A549 (cell line): ENCODE data around the gene RCBTB2. TPM values are rescaled to one million over a fixed set of nuclear protein-coding genes. Genes with fewer than 3 reads are reported as not detected.

Source experiments
- ATAC-seq, 2 experiments: fragments of 200-7000 bp in 1 of 2; fragments of >200 bp in 1 of 2; cut with Nextera tagmentation in 1 of 2; cut with Tn5 transposase in 1 of 2; 3 replicates each; pipeline versions ENCODE4 v1.8.0 to v1.9.1; 2018 to 2020; ENCODE audit warnings: mild to moderate bottlenecking in 1 of 2, moderate library complexity in 1 of 2
- CTCF ChIA-PET: fragments of 300-600 bp; sonication (Branson Sonifier 250); formaldehyde crosslinking; extraction: SDS; loops from one replicate; lab custom pipeline; 2021; ENCODE audit warnings: antibody characterized with exemption, inconsistent platforms; lab: Yijun Ruan, JAX
- POLR2A ChIA-PET: fragments of 350-600 bp; formaldehyde crosslinking; extraction: SDS; loops from one replicate; lab custom pipeline; 2021; ENCODE audit warnings: antibody characterized with exemption, inconsistent platforms; lab: Yijun Ruan, JAX
- DNase-seq, 2 experiments: peaks; one replicate each; pipeline versions ENCODE4 v3.0.0 to v3.0.0-alpha.2; 2011 to 2016; ENCODE audit warnings: low read depth in 1 of 2, low spot score in 1 of 2
- FAIRE-seq: peaks from 2 replicates; lab custom pipeline; 2011; peaks lifted over from hg19 to GRCh38; lab: Jason Lieb, UNC
- H3K27ac ChIP-seq, 2 experiments: fragments of >200 bp; sonication (Bioruptor Twin); formaldehyde crosslinking; 3 replicates each; pipeline ENCODE4 v1.5.1; 2016 to 2017
- H3K4me1 ChIP-seq: fragments of >200 bp; sonication (Bioruptor Twin); formaldehyde crosslinking; 3 replicates; pipeline ENCODE4 v1.6.1; 2016
- H3K4me2 ChIP-seq: fragments of >200 bp; sonication (Bioruptor Twin); formaldehyde crosslinking; 3 replicates; pipeline ENCODE4 v1.6.1; 2016
- H3K4me3 ChIP-seq: fragments of >200 bp; sonication (Bioruptor Twin); formaldehyde crosslinking; 3 replicates; pipeline ENCODE4 v1.5.1; 2016
- H3K9me3 ChIP-seq: fragments of >200 bp; sonication (Bioruptor Twin); formaldehyde crosslinking; 3 replicates; pipeline ENCODE4 v1.6.1; 2016
- BHLHE40 ChIP-seq: IDR thresholded peaks from 2 replicates; pipeline ENCODE4 v1.6.1; 2012; ENCODE audit warnings: low read depth, low read length, inconsistent platforms
- CBX2 ChIP-seq: fragments of 200-600 bp; sonication (generic); IDR thresholded peaks from 2 replicates; pipeline ENCODE4 v1.6.1; 2016; ENCODE audit warnings: low read depth, mild to moderate bottlenecking, borderline replicate concordance
- CHD2 ChIP-seq: fragments of 150-350 bp; IDR thresholded peaks from 2 replicates; pipeline ENCODE4 v1.6.1; 2014; ENCODE audit warnings: low read length; ENCODE audit not compliant: partially characterized antibody
- E2F6 ChIP-seq: IDR thresholded peaks from 2 replicates; pipeline ENCODE4 v1.6.1; 2012; ENCODE audit warnings: low read depth, borderline replicate concordance
- EHMT2 ChIP-seq: fragments of 200-600 bp; sonication (generic); IDR thresholded peaks from 2 replicates; pipeline ENCODE4 v1.6.1; 2016; ENCODE audit warnings: antibody characterized with exemption, low read depth, mild to moderate bottlenecking, moderate library complexity
- EP300 ChIP-seq, 2 experiments: fragments of >200 bp; sonication (Bioruptor Twin); formaldehyde crosslinking; IDR thresholded peaks; 2 replicates in 1 of 2; 3 replicates in 1 of 2; pipeline ENCODE4 v1.6.1; 2016 to 2017
- FOSL2 ChIP-seq, 2 experiments: fragments of 450-650 bp in 1 of 2; fragments of >200 bp in 1 of 2; sonication (Bioruptor Twin) in 1 of 2; formaldehyde crosslinking; IDR thresholded peaks; 2 replicates each; pipeline versions ENCODE4 v1.5.0 to v1.6.1; 2016 to 2020; ENCODE audit warnings: mild to moderate bottlenecking in 1 of 2, moderate library complexity in 1 of 2
- FOXS1 ChIP-seq: fragments of 250-450 bp; sonication (Bioruptor Pico); IDR thresholded peaks from 2 replicates; pipeline ENCODE4 v1.5.0; 2020; ENCODE audit warnings: mild to moderate bottlenecking, moderate library complexity
- HEYL ChIP-seq: fragments of 250-450 bp; sonication (Bioruptor Pico); IDR thresholded peaks from 2 replicates; pipeline ENCODE4 v1.8.0; 2021; ENCODE audit warnings: mild to moderate bottlenecking, moderate library complexity
- HMGXB4 ChIP-seq: fragments of 250-450 bp; sonication (Bioruptor Pico); IDR thresholded peaks from 2 replicates; pipeline ENCODE4 v1.5.0; 2021; ENCODE audit warnings: mild to moderate bottlenecking, moderate library complexity, borderline replicate concordance
- JUNB ChIP-seq: fragments of >200 bp; sonication (Bioruptor Twin); formaldehyde crosslinking; IDR thresholded peaks from 2 replicates; pipeline ENCODE4 v1.6.1; 2016
- KDM1A ChIP-seq: fragments of 200-600 bp; sonication (generic); IDR thresholded peaks from 2 replicates; pipeline ENCODE4 v1.6.1; 2016; ENCODE audit warnings: low read depth, mild to moderate bottlenecking
- MYC ChIP-seq: IDR thresholded peaks from 2 replicates; pipeline ENCODE4 v1.6.1; 2012; ENCODE audit warnings: mild to moderate bottlenecking, inconsistent platforms, low read length, improper control_type of control experiment, borderline replicate concordance
- PBX3 ChIP-seq: IDR thresholded peaks from 2 replicates; pipeline ENCODE4 v1.6.1; 2012
- POLR2AphosphoS2 ChIP-seq: conservative IDR thresholded peaks from 2 replicates; pipeline ENCODE4 v1.6.1; 2012; ENCODE audit warnings: low read length, improper control_type of control experiment, inconsistent platforms
- RCOR1 ChIP-seq: fragments of 150-350 bp; IDR thresholded peaks from 2 replicates; pipeline ENCODE4 v1.6.1; 2014; ENCODE audit warnings: antibody characterized with exemption, low read length, low read depth
- RNF2 ChIP-seq: fragments of 200-600 bp; sonication (generic); IDR thresholded peaks from 2 replicates; pipeline ENCODE4 v1.6.1; 2016; ENCODE audit warnings: low read depth, mild to moderate bottlenecking, antibody characterized with exemption, moderate library complexity, borderline replicate concordance
- SMC3 ChIP-seq: fragments of >200 bp; sonication (Bioruptor Twin); formaldehyde crosslinking; IDR thresholded peaks from 3 replicates; pipeline ENCODE4 v1.6.1; 2018; ENCODE audit warnings: inconsistent platforms
- TP53 ChIP-seq: fragments of 250-450 bp; sonication (Bioruptor Pico); IDR thresholded peaks from 2 replicates; pipeline ENCODE4 v1.5.0; 2021; ENCODE audit warnings: mild to moderate bottlenecking, moderate library complexity
- ZFP36 ChIP-seq: fragments of 450-650 bp; IDR thresholded peaks from 2 replicates; pipeline ENCODE4 v1.6.1; 2014; ENCODE audit warnings: borderline replicate concordance; ENCODE audit not compliant: partially characterized antibody
- WGBS: methylation state at CpG from one replicate; pipeline ENCODE4 v1.1.6; 2017; ENCODE audit errors: missing lambda C conversion rate; 5-methylcytosine and 5-hydroxymethylcytosine counted together
- polyA plus RNA-seq, 4 experiments: library from polyadenylated mRNA; depleted of rRNA in 3 of 4; stranded (reverse); fragments of >200 nt; fragmentation: RNase III in 1 of 4; extraction: RNeasy Plus Mini Kit Qiagen cat#74134 plus additional on column Dnase treatment in 1 of 4; gene quantifications; 2 replicates in 3 of 4; 3 replicates in 1 of 4; pipeline ENCODE4 v1.2.3, GENCODE V29; 2011 to 2017

RCBTB2 gene
- polyA plus RNA-seq, 2 of the 4 experiments (the other 2 are of a cell fraction): 1.1 to 2.0 TPM

GRCh38 chr13:48570216-48570828 lies 37.4 kb upstream of the RCBTB2 start:
- Histone ChIP-seq H3K9me3 (no peaks in the 10 kb centered on the region), H3K4me1 (no peaks in the 10 kb centered on the region), H3K4me2 (no peak overlapping the region), H3K4me3 (no peak overlapping the region), H3K27ac (no peak overlapping the region)
- CTCF ChIA-PET: interaction anchor here (1.0 to 1.9 kb wide), 2 partner anchors 10 to 24 kb away, joined by 3 to 10 read pairs; no protein-coding TSS in a partner anchor
- POLR2A ChIA-PET: interaction anchor here (1.3 kb wide), 1 partner anchor 38 kb away, joined by 4 read pairs; no protein-coding TSS in a partner anchor
- 89% methylated on average over 6 of the region's 8 CpGs for WGBS
- TF ChIP-seq MYC: no peak
- TF ChIP-seq RNF2: no peak
- no peak for TF ChIP-seq HMGXB4 (CRISPR knock-in tag)
- no peak for TF ChIP-seq CBX2
- no peak for TF ChIP-seq ZFP36
- no peak for TF ChIP-seq POLR2AphosphoS2
- no peak for TF ChIP-seq EHMT2
- TF ChIP-seq BHLHE40: no peak
- TF ChIP-seq HEYL (CRISPR knock-in tag): no peak
- TF ChIP-seq SMC3: no peak
- TF ChIP-seq CHD2: no peak
- no peak for TF ChIP-seq PBX3
- TF ChIP-seq FOXS1: no peak
- TF ChIP-seq E2F6: no peak
- no peak for TF ChIP-seq FOSL2 (IDR thresholded peaks at IDR 0.05)
- no peak for TF ChIP-seq FOSL2 (CRISPR knock-in tag; IDR thresholded peaks at IDR 0.05)
- DNase-seq: no peak
- FAIRE-seq: no peak
- ATAC-seq: no peak

GRCh38 chr13:48569104-48569666 lies 36.3 kb upstream of the RCBTB2 start:
- POLR2A ChIA-PET: interaction anchor here (1.3 kb wide), 1 partner anchor 37 kb away, joined by 4 read pairs; no protein-coding TSS in a partner anchor
- no peak overlapping the region for H3K27ac ChIP-seq
- TF ChIP-seq TP53 (CRISPR knock-in tag): no peak
- TF ChIP-seq JUNB: no peak
- no peak for TF ChIP-seq HEYL (CRISPR knock-in tag)
- TF ChIP-seq FOSL2 (IDR thresholded peaks at IDR 0.05): no peak
- TF ChIP-seq FOSL2 (CRISPR knock-in tag; IDR thresholded peaks at IDR 0.05): no peak
- no peak for TF ChIP-seq KDM1A
- no peak for TF ChIP-seq EHMT2
- no peak for TF ChIP-seq EP300 (IDR thresholded peaks at IDR 0.05)
- TF ChIP-seq RCOR1: no peak
- TF ChIP-seq, all 56 proteins: peak for 0
- 82% methylated on average over 8 of the region's 8 CpGs for WGBS
- FAIRE-seq (no peak), ATAC-seq (no peak), DNase-seq (no peak)
- H3K4me2 ChIP-seq: no peak overlapping the region
- no peaks in the 10 kb centered on the region for H3K9me3 ChIP-seq
- H3K4me3 ChIP-seq: no peak overlapping the region
- no peaks in the 10 kb centered on the region for H3K4me1 ChIP-seq
- CTCF ChIA-PET: interaction anchor here (1.0 to 1.9 kb wide), 2 partner anchors 11 to 23 kb away, joined by 3 to 10 read pairs; no protein-coding TSS in a partner anchor
